Fibroblast of lung (primary cell): Measurements from ENCODE around the gene IGSF9B. TPM values are rescaled to one million over a fixed set of nuclear protein-coding genes. Genes with fewer than 3 reads are reported as not detected.
A peak's percentile ranks its signal among the peaks of the same experiment; 100 is the strongest.

Source experiments
- DNase-seq, 2 donors: peaks; one replicate each; pipeline versions ENCODE4 v3.0.0 to v3.0.0-alpha.2; 2010; ENCODE audit warnings: low read depth in 2 of 2
- H2AFZ ChIP-seq: 2 replicates; pipeline ENCODE4 v1.5.1; 2012; ENCODE audit warnings: low read length, control low read depth, inconsistent platforms
- H3K27ac ChIP-seq: 2 replicates; pipeline ENCODE4 v1.5.1; 2011; ENCODE audit warnings: low read length, control low read depth; ENCODE audit not compliant: insufficient read depth
- H3K27me3 ChIP-seq: 2 replicates; pipeline ENCODE4 v1.5.1; 2011; ENCODE audit warnings: mild to moderate bottlenecking, low read length; ENCODE audit not compliant: control insufficient read depth, insufficient read depth
- H3K36me3 ChIP-seq: 2 replicates; pipeline ENCODE4 v1.5.1; 2011; ENCODE audit warnings: low read length; ENCODE audit not compliant: control insufficient read depth, insufficient read depth
- H3K4me1 ChIP-seq: 2 replicates; pipeline ENCODE4 v1.5.1; 2011; ENCODE audit warnings: low read length; ENCODE audit not compliant: control insufficient read depth, insufficient read depth; ENCODE audit errors: extremely low read depth
- H3K4me2 ChIP-seq: 2 replicates; pipeline ENCODE4 v1.5.1; 2011; ENCODE audit warnings: low read length, control low read depth; ENCODE audit not compliant: insufficient read depth; ENCODE audit errors: extremely low read depth
- H3K4me3 ChIP-seq, 4 experiments: fragments of 200-600 bp in 1 of 4; sonication (generic) in 1 of 4; replicated peaks in 1 of 4; 2 replicates each; pipeline ENCODE4 v1.5.1; 2011 to 2016; ENCODE audit warnings: low read length in 4 of 4, low read depth in 3 of 4, mild to moderate bottlenecking in 3 of 4, control low read depth in 2 of 4, inconsistent platforms in 1 of 4, mixed read lengths in 1 of 4; ENCODE audit not compliant: insufficient read depth in 1 of 4; ENCODE audit errors: control extremely low read depth in 1 of 4
- H3K79me2 ChIP-seq: 2 replicates; pipeline ENCODE4 v1.5.1; 2012; ENCODE audit warnings: mild to moderate bottlenecking, low read length, inconsistent platforms; ENCODE audit not compliant: control insufficient read depth, insufficient read depth
- H3K9ac ChIP-seq: 2 replicates; pipeline ENCODE4 v1.5.1; 2011; ENCODE audit warnings: mild to moderate bottlenecking, low read length, control low read depth; ENCODE audit not compliant: insufficient read depth
- H3K9me3 ChIP-seq: 2 replicates; pipeline ENCODE4 v1.5.1; 2012; ENCODE audit warnings: low read depth, low read length; ENCODE audit not compliant: control insufficient read depth, insufficient read depth
- H4K20me1 ChIP-seq: 2 replicates; pipeline ENCODE4 v1.5.1; 2011; ENCODE audit warnings: low read length; ENCODE audit not compliant: control insufficient read depth, insufficient read depth; ENCODE audit errors: extremely low read depth
- EZH2 ChIP-seq: IDR thresholded peaks from 2 replicates; pipeline ENCODE4 v1.5.1; 2012; ENCODE audit warnings: low read length, control low read depth, mild to moderate bottlenecking; ENCODE audit errors: missing control alignments
- polyA minus RNA-seq: library from RNA; depleted of rRNA, polyadenylated mRNA; stranded (reverse); fragments of >200 nt; gene quantifications from 2 replicates; pipeline ENCODE4 v1.2.3, GENCODE V29; 2011; ENCODE audit warnings: low replicate concordance
- polyA plus RNA-seq, 2 donors: library from polyadenylated mRNA; depleted of rRNA in 1 of 2; stranded (reverse) in 1 of 2; unstranded in 1 of 2; fragments of >200 nt; gene quantifications; 2 replicates each; pipeline ENCODE4 v1.2.1, GENCODE V29; 2011 to 2012; ENCODE audit warnings: missing spikeins in 1 of 2
- total RNA-seq: library from RNA; depleted of rRNA; stranded (reverse); fragments of >200 nt; gene quantifications from 2 replicates; pipeline ENCODE4 v1.2.1, GENCODE V29; 2014
- TF ChIP-seq, protein P1 (sequence below), 2 donors: IDR thresholded peaks in 1 of 2; conservative IDR thresholded peaks in 1 of 2; 1 replicate in 1 of 2; 2 replicates in 1 of 2; pipeline ENCODE4 v1.5.1; 2011 to 2012; ENCODE audit warnings: low read length in 2 of 2, control low read depth in 1 of 2, inconsistent platforms in 1 of 2, low read depth in 1 of 2, mild to moderate bottlenecking in 1 of 2

Gene IGSF9B, protein sequence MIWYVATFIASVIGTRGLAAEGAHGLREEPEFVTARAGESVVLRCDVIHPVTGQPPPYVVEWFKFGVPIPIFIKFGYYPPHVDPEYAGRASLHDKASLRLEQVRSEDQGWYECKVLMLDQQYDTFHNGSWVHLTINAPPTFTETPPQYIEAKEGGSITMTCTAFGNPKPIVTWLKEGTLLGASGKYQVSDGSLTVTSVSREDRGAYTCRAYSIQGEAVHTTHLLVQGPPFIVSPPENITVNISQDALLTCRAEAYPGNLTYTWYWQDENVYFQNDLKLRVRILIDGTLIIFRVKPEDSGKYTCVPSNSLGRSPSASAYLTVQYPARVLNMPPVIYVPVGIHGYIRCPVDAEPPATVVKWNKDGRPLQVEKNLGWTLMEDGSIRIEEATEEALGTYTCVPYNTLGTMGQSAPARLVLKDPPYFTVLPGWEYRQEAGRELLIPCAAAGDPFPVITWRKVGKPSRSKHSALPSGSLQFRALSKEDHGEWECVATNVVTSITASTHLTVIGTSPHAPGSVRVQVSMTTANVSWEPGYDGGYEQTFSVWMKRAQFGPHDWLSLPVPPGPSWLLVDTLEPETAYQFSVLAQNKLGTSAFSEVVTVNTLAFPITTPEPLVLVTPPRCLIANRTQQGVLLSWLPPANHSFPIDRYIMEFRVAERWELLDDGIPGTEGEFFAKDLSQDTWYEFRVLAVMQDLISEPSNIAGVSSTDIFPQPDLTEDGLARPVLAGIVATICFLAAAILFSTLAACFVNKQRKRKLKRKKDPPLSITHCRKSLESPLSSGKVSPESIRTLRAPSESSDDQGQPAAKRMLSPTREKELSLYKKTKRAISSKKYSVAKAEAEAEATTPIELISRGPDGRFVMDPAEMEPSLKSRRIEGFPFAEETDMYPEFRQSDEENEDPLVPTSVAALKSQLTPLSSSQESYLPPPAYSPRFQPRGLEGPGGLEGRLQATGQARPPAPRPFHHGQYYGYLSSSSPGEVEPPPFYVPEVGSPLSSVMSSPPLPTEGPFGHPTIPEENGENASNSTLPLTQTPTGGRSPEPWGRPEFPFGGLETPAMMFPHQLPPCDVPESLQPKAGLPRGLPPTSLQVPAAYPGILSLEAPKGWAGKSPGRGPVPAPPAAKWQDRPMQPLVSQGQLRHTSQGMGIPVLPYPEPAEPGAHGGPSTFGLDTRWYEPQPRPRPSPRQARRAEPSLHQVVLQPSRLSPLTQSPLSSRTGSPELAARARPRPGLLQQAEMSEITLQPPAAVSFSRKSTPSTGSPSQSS (N-terminal part only)
- total RNA-seq, result under 0.01 and 0.26 TPM in 2 replicates
- not detected in 2 replicates for polyA plus RNA-seq
- polyA plus RNA-seq (2012), result not detected in 2 replicates
- not detected in 2 replicates for polyA minus RNA-seq

- TF ChIP-seq, protein P1, sequence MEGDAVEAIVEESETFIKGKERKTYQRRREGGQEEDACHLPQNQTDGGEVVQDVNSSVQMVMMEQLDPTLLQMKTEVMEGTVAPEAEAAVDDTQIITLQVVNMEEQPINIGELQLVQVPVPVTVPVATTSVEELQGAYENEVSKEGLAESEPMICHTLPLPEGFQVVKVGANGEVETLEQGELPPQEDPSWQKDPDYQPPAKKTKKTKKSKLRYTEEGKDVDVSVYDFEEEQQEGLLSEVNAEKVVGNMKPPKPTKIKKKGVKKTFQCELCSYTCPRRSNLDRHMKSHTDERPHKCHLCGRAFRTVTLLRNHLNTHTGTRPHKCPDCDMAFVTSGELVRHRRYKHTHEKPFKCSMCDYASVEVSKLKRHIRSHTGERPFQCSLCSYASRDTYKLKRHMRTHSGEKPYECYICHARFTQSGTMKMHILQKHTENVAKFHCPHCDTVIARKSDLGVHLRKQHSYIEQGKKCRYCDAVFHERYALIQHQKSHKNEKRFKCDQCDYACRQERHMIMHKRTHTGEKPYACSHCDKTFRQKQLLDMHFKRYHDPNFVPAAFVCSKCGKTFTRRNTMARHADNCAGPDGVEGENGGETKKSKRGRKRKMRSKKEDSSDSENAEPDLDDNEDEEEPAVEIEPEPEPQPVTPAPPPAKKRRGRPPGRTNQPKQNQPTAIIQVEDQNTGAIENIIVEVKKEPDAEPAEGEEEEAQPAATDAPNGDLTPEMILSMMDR (conservative IDR thresholded peaks at IDR 0.05 in 1 of 2, IDR thresholded peaks at IDR 0.05 in 1 of 2; ENCODE audit: low read depth in 1 of 2, low read length in 2 of 2), result no peak
- TF ChIP-seq EZH2, result no peak
- peak; percentile 52 to 76 for DNase-seq
- H3K27me3 ChIP-seq, result peaks cover 27% of the 10 kb centered on the region
- H3K4me3 ChIP-seq, result peak within 1 kb of the TSS; percentile 26 to 63 (median 48)
- no peak within 1 kb of the TSS for H3K27ac ChIP-seq
- H3K9me3 ChIP-seq, result no peaks in the 10 kb centered on the region
- H2AFZ ChIP-seq, result peak within 1 kb of the TSS; percentile 69
- no peaks in the 10 kb centered on the region for H3K79me2 ChIP-seq
- no peaks in the 10 kb centered on the region for H4K20me1 ChIP-seq
- H3K36me3 ChIP-seq, result no peaks in the 10 kb centered on the region
- peak within 1 kb of the TSS; percentile 68 for H3K4me2 ChIP-seq
- no peak within 1 kb of the TSS for H3K9ac ChIP-seq
- no peaks in the 10 kb centered on the region for H3K4me1 ChIP-seq
Observed at GRCh38 chr11:133956650-133957633, at the start of gene IGSF9B. TSS of gene IGSF9B (minus strand) at chr11:133956968. CDS start at chr11:133956754, 214 bp downstream.

DNA sequence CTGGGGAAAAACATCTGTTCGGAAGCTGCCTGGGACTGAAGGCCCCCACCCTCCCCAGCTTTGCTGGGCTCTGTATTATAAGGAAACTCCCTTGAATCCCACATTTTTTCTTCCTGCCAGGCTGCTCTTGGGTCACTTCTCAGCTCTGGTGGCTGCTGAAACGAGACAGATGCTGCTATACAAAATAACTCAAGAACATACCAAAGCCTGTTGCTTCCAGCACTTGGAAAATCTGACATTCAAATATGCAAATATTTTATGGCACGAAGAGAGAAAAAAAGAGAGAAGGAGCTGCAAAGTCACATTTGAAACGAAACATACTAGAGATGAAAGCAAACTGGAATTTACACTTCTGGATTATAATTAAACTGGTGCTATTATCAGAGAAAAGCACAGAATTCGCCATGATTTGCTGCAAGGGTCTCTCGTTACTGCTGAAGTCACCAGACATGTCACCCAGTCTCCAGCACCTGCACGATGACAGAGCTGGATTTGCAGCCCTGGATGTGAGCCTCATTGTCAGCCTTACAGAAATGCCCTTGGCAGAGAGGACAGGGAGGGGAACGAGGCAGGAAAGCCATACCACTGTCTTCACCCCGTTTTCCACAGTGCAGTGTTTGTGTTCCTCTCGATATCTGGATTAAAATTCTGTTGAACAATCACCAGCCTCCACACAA, 47.9 kb upstream of the IGSF9B start:
- H3K27me3 ChIP-seq, result peaks cover 5% of the 10 kb centered on the region
- H3K9ac ChIP-seq, result no peak overlapping the region
- H3K9me3 ChIP-seq, result no peaks in the 10 kb centered on the region
- TF ChIP-seq EZH2, result no peak
- TF ChIP-seq, protein P1 (conservative IDR thresholded peaks at IDR 0.05 in 1 of 2, IDR thresholded peaks at IDR 0.05 in 1 of 2; ENCODE audit: low read depth in 1 of 2, low read length in 2 of 2), result no peak
- no peaks in the 10 kb centered on the region for H4K20me1 ChIP-seq
- no peaks in the 10 kb centered on the region for H3K79me2 ChIP-seq
- H3K27ac ChIP-seq, result no peak overlapping the region
- no peak for DNase-seq
- H3K4me1 ChIP-seq, result no peaks in the 10 kb centered on the region
- H3K36me3 ChIP-seq, result no peaks in the 10 kb centered on the region
- H3K4me3 ChIP-seq, result no peak overlapping the region
- no peak overlapping the region for H3K4me2 ChIP-seq
- H2AFZ ChIP-seq, result no peak overlapping the region
